CD4-positive, alpha-beta T cell treated with Interleukin-2 at 100 ng/mL for 4 hours (primary cell): ENCODE data around the gene TICAM2.

Experiments
- DNase-seq: peaks from one replicate; pipeline ENCODE4 v3.0.0-alpha.2; 2020; ENCODE audit warnings: low spot score

TICAM2 gene

DNA sequence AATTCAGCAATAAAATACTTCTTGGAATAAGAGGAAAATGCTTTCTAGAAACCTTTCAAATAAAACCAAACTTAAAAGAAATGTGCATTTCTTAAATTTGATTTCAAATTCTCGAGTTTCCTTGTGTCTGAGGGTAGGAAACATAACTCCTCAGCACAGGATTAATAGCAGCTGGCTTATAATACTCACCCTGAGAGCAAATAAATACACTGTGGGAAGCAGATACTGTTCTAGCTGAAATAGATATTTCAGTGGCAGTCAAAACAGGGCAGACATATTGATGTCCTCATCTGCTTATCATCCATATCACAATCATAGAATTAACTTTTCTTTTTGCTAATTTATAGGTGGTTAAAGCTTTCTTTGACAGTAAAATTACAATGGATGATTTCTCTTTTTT, 33.6 kb downstream of the TICAM2 start:
- DNase-seq: no peak

DNA sequence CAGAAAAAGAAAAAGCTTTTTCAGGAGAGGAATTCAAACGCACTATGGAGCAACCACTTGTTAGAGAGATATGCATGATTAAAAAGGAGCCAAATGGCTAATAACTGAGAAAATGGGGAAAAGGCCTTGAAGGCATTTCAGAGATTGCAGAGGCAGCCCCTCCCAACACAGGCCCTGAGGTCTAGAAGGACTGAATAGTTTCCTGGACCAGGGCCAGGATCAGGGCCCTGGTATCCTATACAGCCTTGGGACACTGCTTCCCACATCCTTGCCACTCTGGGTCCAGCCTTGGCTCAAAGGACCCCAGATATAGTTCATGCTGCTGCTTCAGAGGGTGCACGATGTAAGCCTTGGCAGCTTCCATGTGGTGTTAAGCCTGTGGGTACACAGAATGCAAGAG, 37.0 kb downstream of the TICAM2 start:
- no peak for DNase-seq

DNA sequence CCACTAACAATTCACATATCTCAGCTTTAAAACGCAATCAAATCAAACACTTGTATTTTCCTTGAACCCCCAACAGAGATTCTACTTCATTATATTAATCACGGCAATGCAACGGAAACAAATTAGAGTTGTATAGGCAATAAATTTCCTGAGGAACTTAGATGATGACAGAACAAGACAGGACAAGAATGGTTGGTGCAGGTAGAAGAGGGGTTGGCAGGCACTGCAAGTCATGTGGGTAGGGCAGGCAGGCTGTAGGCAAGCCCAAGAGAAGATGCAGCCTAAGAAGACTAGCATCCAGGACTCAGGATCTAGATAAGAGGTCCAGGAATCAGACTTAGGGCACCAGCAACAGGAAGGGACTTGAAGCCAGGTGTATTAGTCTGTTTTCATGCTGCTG, 41.1 kb downstream of the TICAM2 start:
- DNase-seq: no peak

DNA sequence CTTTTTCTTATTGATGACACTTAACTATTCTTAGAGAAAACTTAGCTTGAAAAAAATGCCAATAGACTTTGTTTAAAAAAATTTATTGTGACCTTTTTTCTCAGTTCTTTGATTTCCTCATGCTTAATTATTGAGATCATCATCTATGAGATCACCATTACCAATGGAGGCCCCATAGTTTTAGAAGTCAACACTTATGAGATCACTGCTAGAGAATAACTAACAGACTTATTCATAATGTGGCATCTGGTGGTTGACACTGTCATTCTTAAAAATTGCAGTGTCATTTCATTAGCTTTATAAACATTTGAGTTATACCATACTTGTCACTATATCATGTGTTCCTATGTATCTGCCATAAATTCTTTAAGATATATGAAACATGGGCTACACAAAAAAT, 42.8 kb downstream of the TICAM2 start:
- DNase-seq: no peak

DNA sequence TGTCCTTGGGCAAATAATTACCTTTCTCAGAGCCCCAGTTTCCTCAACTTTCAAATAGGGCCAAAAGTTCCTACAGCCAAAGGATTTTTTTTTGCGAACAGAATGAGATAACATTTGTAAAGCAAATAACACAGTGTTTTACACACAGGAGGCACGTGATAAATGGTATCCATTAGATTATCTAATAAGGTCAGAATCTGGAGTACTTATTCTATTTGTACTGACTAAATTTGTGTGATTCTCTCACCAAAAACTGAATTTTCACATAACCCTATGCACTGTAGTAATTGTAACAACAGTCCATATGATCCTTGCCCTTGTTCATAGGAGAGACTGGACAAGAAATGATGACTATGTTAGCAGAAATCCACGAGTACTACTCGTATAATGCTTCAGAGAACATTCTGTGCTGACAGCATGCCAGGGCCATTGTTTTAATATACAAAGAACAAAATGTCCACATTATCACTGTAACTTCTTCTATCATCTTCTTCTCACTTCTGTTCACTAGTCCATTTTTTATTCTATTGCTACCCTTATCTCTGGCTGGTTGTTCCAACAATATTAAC, 43.8 kb downstream of the TICAM2 start:
- no peak for DNase-seq

DNA sequence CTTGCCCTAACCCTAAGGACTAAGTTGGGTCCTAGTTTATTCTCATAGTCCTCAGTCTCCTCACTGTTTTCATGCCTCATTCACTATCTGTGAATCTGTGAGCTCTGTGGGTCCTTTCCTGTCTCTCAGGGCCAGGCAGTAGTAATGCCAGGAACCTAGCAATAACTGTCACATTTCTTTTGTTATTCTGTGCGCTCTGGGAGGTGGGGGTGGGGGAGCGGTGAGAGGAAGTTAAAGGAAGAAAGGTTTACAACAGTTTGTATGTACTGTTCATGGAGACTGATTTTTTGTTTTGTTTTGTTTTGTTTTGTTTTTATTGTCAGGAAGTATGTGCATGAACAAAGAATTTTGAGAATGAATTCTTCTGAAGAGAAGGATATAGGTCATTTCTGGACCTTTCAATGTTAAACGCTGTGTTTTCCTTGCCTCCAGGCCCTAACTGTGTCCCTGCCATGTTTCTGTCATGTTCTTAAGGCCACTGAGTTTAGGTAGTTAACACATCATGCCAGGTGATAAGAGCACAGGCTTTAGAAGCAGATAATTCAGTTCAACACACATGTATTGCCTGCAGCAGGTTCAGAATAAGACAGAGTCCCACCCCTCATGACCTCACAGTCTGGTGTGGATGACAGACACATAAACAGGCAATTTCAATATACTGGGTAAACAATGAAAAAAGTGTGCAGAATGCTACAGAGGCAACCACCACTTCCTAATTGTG, 44.5 kb downstream of the TICAM2 start:
- DNase-seq: no peak

DNA sequence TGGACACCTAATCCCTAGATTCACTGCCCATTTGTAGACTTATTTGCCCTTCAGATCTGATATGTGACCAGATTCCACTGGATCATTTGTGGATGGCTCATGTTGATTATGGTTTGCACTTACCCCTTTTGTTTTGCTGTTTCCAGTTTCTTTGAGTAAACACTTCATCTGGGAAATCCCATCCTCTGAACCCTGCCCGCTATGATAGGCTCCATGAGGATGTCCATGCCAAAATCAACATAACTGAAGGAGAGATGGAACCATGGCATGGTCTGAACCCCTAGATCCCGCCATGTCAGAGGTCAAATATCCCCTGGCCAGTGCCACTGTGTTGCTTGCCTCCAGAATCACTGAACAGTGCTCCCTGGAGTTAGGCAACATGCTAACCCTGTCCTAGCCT, 46.0 kb downstream of the TICAM2 start:
- DNase-seq: no peak

DNA sequence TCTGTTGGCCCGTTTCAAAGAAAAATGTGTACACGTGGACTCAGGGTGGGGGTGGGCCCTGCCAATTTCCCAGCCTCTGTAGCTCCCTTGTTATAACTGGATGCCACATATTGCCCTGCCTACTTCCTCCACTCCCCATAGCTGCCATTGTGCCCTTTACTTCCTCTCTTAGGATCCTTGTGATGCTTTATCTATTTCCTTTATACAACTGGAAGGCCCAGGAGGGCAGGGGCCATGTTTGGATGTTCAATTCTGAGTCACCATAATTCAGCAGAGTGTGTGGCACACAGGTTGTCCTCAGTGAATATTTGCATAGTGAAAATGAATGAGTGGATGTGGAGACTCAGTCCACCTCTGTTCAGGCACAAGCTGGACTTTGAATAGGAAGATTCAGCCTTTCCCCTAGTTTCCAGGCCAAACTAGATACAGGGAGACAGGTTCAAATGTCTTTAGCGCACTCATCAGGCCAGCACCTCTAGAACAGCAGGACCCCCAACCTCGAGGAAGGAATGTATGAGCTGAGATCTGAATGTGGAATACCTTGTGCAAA, 47.1 kb downstream of the TICAM2 start:
- DNase-seq: no peak

DNA sequence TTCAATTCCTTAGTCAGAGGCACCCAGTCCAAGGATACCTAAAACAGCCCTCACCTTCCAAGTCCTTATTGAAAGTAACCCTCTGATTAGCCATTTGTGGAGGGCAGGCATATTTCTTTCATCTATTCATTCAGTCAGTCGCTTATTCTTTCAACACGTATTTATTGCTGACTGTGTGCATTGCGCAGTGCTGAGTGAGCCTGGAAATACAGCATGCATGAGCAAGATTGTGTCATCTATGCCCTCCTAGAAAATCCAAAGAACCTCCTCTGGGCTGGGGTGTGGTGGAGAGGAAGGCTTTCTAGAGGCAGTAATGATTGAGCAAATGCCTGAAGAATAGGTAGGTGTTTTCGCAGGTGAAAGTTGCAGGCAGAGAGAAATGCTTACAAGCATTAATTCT, 49.2 kb downstream of the TICAM2 start:
- DNase-seq: no peak

DNA sequence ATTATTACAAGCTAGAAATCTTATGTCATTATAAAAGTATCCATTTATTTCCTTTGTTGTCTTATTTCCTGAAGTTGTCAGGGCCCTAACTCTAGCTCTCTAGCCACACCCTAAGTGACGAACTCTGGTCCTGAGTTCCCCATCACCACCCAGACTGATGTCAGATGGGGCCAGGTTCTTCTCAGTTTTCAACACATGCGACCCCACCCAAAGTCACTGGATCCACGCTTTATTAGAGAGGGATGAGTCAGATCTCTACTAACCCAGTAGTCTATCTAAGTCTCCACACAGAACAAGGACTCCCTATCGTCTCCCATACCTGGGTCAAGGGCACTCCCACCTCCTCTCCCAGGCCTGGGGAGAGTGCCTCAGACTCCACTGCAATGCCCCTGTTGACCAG, 50.9 kb downstream of the TICAM2 start:
- DNase-seq: no peak

DNA sequence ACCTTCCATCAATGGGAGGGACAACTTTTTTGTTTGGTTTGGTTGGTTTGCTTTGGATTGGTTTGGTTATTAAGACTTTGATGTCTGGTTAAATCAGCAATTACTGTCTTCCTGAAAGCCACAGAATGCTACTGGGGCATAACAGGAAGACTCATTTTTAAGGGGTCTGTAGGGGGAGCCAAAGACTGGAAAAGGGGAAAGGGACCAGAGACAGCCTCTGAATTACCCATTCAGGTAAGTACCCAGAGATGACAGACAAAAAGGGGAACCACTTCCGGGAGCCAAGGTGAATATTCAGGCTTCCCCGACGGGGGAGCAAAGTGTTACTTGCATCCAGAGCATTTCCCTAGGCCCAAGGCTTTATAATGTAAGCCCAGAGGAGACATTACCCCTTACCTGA, 53.1 kb downstream of the TICAM2 start:
- DNase-seq: no peak

DNA sequence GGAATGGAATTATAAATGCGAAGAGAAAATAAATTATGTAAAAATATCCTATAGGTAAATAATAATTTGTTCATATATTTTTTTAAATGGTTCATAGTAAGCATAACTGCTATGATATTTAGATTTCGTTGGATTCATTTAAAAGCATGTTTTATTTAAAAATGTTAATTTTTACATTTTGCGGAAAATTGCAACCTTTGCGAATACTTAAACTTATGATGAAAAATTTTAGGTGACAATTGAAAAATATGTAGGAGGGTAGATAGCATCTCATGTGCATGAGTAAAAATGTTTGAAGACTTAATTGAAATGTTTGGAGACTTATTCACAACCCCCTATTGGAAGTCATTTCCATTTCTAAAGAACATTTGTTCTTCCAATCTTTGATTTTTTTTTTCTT, 53.6 kb downstream of the TICAM2 start:
- DNase-seq: no peak

DNA sequence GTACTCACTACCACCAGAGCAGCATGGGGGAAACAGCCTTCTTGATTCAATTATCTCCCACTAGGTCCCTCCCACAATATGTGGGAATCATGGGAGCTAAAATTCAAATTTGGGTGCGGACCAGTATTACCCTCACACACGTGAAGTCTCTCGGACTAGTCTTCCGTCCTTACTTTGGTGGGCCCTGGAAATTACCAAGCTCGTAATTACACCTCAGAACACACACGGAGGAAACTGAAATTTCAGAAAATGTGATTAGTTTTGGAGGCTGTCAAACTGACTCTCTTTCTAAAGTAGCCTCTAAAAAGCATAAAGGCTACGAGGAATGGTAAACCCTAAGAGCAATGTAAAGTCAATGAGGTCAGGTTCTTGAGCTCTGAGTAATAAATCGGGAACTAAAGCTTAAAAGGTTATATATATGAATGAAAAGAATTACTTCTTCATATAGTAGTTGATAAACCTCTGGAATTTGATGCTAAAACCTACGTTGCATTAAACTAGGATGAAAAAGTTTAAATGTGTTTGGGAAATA, 56.9 kb downstream of the TICAM2 start:
- DNase-seq: no peak

DNA sequence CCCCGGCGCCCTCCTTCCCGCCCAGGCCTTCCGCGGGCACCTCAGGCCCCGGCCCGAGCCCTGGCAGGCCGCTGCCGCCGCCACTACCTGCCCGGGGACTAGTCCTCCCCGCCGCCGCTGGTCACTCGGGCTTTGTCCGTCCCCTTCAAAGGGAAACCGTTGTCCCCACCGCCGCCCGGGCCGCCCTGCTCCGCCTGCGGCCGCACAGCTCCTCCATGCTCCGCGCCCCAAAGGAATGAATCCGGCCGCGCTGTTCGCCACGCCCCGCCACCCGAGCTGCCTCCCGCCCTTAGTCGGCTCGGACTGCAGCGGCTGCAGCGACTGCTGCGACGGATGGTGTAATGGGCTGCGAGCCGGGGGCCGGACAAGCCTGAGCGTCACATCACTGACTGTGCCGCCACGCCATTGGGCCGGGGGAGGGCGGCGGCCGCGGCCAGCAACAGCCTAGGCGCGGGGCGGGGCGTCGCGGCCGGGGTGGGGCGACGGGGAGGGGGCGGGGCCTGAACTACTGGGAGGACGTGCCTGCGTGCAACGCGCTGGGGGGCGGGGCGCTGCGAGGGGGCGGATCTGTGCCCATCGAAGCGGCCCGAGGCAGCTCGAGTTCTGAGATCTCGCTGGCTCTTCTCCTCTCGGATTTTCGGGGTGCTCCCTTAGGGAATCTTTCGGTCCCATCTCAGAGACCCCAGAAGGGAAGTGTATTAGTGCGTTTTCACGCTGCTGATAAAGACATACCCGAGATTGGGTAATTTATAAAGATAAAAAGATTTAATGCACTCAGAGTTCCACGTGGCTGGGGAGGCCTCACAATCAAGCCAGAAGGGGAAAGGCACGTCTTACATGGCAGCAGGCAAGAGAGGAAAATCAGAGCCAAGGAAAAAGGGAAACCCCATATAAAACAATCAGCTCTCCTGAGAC, 57.6 kb downstream of the TICAM2 start, which contains the start of gene FEM1C:
FEM1C (minus strand) TSS at position 340 of the 915 bp plus-strand sequence. CDS start 1,282 bp downstream, outside the sequence.
- DNase-seq: peak; percentile 95

DNA sequence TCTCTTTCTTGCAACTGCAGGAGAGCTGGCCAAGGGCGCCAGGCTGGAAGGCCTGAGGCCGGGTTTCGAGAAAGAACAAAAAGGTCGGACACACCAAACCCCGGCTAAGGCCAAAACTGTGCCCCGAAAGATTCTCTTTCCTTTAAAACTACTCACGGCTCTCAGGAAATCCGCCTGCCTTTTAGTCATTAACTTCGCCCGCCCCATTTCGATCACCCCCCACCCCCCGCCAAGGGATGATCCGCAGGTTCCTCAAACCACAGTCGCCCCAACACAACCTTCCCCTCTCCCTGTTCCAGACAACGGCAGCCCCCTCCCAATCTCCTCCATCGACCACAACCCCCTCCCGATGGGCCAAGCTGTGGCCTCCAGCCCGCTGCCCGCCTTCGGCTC, 58.2 kb downstream of the TICAM2 start:
- peak; percentile 53 for DNase-seq

DNA sequence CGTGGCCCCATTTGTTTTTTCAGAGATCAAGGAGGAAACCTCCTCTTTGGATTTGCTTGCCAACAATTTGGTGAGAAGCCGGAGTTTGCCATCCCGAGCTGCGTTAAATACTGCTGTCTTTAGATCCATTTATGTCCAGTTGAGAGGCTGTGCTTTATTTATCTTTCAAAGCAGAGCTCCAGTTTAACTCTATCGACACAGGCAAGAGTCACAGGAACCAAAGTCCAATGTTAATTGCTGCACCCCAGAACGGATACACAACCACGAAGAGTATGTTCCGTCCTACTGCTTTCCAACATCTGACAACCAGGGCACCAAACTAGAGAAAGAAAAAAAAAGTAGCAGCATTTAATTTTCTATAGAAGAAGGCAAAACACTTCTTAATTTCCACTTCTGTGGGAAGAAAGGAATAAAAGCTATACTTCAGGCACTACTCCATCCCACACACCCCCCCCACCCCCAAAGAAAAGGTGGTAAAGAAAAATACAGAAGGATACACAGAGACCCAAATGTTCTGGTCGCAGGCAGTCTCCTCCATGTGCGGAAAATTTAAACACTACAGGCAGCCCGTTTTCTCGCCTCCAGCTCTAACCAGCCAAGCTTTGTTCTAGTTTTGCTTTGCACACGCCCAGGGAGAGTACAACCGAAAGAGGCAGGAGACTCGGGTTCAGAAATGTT, 58.8 kb downstream of the TICAM2 start:
- no peak for DNase-seq

DNA sequence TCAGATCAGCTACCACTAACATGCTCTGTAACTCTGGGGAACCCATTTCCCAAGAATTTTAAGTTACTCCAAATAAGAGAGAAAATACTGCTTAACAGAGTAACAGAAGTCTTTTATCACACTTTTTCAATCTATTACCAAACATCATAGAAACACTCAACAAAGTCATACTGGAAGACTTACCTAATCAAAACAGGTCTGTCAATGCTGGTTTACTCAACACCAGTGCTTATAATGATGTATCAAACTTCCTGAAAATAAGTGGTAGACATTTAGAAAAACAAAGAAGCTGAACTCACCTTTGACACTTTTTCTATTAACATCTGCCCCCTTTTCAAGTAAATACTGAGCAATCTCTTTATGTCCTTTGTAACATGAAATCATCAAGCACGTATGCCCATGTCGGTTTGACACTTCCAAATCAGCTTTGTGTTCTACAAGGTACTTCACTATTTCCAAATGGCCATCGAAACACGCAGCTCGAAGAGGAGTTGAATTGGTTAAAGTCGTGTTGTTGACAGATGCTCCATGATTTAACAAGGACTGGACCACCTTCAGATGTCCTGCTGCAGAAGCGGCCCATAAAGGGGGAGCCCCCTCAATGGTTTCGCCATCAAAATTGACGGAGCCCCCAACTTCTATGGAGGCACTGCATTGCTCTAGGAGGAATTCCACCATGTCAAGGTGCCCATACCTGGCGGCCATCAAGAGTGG, 59.5 kb downstream of the TICAM2 start:
- no peak for DNase-seq

DNA sequence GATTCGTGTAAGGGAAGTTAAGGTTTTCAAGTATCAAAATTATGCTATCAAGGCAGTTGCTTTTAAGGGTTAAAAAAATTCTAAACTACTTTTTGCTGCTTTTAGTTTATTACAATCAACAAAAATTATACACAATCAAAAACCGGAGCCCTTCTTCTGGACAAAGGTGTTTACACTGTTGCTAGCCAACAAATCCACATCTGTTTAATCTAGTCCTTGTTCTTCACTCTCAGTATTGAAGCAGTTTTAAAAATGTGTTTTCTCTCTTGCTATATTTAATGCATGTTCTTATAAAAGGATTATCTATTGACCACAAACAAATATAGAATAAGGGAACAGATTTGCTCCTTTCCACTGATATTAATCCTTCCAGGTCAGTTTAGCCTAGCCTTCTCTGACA, 60.2 kb downstream of the TICAM2 start:
- no peak for DNase-seq

DNA sequence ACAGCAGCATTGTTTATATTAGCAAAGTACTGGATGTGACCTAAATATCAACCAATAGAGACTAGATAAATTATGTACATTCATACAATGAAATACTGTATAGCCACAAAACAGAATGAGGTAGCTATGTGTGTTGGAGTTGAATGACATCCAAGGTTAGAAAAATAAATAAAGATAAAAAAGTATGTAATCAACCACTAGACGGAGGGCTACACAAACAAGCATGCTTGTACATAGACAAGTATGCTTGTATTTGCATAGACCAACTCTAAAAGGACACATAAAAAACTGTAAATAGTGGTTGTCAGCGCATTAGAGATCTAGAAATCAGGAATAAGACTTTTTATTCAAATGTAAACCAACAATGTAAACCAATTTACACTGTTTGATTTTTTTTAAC, 60.7 kb downstream of the TICAM2 start:
- no peak for DNase-seq

DNA sequence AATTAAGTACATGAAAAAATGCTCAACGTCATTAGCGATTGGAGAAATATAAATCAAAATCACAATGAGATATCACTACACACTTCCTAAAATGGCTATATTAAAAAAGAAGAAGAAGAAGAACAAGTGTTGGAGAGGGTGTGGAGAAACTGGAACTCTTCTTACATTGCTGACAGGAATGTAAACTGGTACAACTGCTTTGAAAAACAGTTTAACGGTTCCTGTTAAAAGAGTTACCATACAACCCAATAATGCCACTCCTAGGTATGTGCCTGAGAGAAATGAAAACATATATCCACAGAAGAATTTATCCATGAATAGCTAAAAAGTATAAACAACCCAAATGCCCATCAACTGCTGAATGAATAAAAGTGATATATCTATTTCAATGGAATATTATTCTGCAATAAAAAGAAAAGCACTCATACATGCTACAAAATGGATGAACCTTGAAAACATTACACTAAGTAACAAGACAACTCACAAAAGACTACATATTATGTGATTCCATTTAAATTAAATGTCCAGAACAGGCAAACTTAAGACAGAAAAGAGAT, 66.7 kb downstream of the TICAM2 start:
- no peak for DNase-seq

DNA sequence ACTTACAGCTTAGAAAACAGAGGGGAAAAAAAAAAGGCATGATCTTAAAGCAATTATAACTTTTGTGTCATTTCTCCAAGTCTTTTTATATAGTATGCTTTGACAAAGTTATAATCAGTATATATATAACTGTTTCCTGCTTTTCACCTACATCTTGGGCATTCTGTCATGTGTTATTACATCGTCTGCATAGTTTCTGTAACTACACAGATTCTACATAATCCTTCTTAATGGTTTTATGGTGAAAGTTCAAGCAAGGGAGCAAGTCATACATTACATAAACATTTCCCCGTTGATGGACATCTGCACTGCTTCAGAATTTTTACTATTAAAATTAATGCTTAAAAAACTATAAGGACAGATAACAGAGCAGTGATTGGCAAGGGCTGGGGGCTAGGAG, 69.8 kb downstream of the TICAM2 start:
- DNase-seq: no peak
